Measurements from ENCODE around the gene BAIAP3. TPM values are rescaled to one million over a fixed set of nuclear protein-coding genes. Genes with fewer than 3 reads are reported as not detected.
A peak's percentile ranks its signal among the peaks of the same experiment; 100 is the strongest.

BAIAP3 gene
- polyA plus RNA-seq, 1 donor from 2014 or later, result 65.2 TPM

DNA sequence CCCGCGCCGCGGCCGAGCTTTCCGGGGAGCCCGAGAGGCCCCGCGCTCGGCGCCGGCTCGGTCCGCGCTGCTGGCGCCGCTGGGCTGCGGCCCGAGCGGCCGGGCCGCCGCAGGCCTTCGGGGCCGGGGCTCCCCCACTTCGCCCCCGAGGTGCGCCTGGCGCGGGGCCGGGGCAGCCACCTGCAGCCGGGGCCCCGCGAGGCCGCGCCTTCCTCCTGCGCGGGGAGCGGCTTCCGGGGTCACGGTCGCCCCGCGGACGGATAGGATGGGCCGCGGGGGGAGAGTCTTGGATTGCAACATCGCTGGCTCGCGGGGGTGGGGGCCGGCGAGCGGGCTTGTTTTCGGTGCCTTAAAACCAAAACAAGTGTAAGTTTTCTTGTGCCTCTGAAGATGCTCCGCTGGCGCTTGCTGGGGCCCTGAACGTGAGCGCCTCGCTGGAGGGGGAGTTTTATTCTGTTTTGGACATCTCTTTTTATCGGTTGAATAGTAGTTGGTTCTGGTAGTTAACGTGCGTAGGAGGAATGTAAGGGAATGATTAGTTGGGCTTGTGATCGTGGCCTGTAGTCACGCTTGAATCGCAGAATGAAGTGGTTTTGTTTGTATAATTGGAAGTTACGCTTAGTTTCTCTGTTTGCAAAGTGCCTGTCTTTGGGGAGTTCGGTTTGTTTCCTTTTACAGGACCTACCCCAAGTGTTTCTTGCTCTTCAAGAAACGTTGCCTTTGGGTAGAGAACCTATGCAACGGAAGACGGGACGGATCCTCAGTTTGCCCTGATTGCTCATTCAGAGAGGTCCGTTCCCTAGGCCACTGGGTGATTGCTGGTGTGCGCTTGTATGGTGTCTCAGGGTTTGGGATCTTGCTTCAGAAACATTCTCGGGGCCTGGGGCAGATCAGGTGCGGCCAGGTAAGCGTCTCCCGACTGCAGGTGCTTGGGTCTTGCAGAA lies 23.3 kb upstream of the BAIAP3 start:
- Histone ChIP-seq H3K4me2 (ENCODE audit: low read length) (peak overlapping the region; percentile 93), H4K20me1 (ENCODE audit: insufficient read depth) (peaks cover 45% of the 10 kb centered on the region), H3K9me3 (ENCODE audit: low read length) (no peaks in the 10 kb centered on the region), H3K79me2 (replicated peaks; ENCODE audit: insufficient read depth, low read length) (peaks cover 50% of the 10 kb centered on the region), H3K27me3 (ENCODE audit: insufficient read depth, low read depth, low read length) (no peaks in the 10 kb centered on the region), H3F3A (ENCODE audit: insufficient read depth, low read length, poor library complexity, severe bottlenecking) (no peaks in the 10 kb centered on the region), H3K9ac (ENCODE audit: low read length) (peak overlapping the region; percentile 83), H3K4me3 (ENCODE audit: low read length) (peak overlapping the region; percentile 81), H3K9me2 (ENCODE audit: insufficient read depth, low read length) (no peaks in the 10 kb centered on the region), H2AFZ (ENCODE audit: low read depth, low read length) (no peak overlapping the region), H3K36me3 (ENCODE audit: insufficient read depth, low read length) (no peaks in the 10 kb centered on the region), H3K27ac (ENCODE audit: low read length) (peak overlapping the region; percentile 42)
- TF ChIP-seq EZH2 (IDR thresholded peaks at IDR 0.05; ENCODE audit: borderline replicate concordance, insufficient read depth, low read length, poor library complexity, severe bottlenecking) (no peak), SMC3 (conservative IDR thresholded peaks at IDR 0.05; ENCODE audit: poor library complexity) (no peak), MXI1 (conservative IDR thresholded peaks at IDR 0.05; ENCODE audit: poor library complexity, severe bottlenecking) (peak; percentile 64)
- TF ChIP-seq, protein P1, sequence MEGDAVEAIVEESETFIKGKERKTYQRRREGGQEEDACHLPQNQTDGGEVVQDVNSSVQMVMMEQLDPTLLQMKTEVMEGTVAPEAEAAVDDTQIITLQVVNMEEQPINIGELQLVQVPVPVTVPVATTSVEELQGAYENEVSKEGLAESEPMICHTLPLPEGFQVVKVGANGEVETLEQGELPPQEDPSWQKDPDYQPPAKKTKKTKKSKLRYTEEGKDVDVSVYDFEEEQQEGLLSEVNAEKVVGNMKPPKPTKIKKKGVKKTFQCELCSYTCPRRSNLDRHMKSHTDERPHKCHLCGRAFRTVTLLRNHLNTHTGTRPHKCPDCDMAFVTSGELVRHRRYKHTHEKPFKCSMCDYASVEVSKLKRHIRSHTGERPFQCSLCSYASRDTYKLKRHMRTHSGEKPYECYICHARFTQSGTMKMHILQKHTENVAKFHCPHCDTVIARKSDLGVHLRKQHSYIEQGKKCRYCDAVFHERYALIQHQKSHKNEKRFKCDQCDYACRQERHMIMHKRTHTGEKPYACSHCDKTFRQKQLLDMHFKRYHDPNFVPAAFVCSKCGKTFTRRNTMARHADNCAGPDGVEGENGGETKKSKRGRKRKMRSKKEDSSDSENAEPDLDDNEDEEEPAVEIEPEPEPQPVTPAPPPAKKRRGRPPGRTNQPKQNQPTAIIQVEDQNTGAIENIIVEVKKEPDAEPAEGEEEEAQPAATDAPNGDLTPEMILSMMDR (IDR thresholded peaks at IDR 0.05; ENCODE audit: poor library complexity, severe bottlenecking), result no peak

DNA sequence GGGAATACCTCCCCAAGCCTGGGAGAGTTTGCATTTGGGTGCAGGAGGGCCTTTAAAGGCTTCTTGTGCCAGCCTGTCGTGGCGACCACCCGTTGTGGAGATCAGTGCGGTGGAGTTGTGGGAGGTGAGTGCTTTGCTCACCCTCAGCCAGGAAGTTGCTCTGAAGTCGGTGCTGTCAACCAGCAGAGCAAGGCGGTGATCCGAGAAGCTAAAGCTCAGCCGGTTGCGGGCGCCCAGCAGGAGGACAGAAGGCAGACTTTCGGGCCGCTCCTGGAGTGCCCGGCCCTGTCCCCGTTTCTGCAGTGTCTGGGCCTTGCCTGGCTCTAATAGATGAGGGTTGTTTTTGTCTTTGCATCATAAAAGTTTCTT lies 22.6 kb upstream of the BAIAP3 start:
- H4K20me1 ChIP-seq (ENCODE audit: insufficient read depth), result peaks cover 51% of the 10 kb centered on the region
- no peaks in the 10 kb centered on the region for H3K36me3 ChIP-seq (ENCODE audit: insufficient read depth, low read length)
- H3K9me2 ChIP-seq (ENCODE audit: insufficient read depth, low read length), result no peaks in the 10 kb centered on the region
- no peak for TF ChIP-seq EZH2 (IDR thresholded peaks at IDR 0.05; ENCODE audit: borderline replicate concordance, insufficient read depth, low read length, poor library complexity, severe bottlenecking)
- TF ChIP-seq EP300 (conservative IDR thresholded peaks at IDR 0.05; ENCODE audit: poor library complexity, severe bottlenecking), result no peak
- no peak for TF ChIP-seq RAD21 (conservative IDR thresholded peaks at IDR 0.05)
- peak overlapping the region; percentile 93 for H3K4me2 ChIP-seq (ENCODE audit: low read length)
- no peaks in the 10 kb centered on the region for H3K9me3 ChIP-seq (ENCODE audit: low read length)
- H3K4me3 ChIP-seq (ENCODE audit: low read length), result peak overlapping the region; percentile 81
- no peaks in the 10 kb centered on the region for H3F3A ChIP-seq (ENCODE audit: insufficient read depth, low read length, poor library complexity, severe bottlenecking)
- H3K9ac ChIP-seq (ENCODE audit: low read length), result peak overlapping the region; percentile 83
- H2AFZ ChIP-seq (ENCODE audit: low read depth, low read length), result no peak overlapping the region
- no peaks in the 10 kb centered on the region for H3K27me3 ChIP-seq (ENCODE audit: insufficient read depth, low read depth, low read length)
- H3K27ac ChIP-seq (ENCODE audit: low read length), result no peak overlapping the region
- peaks cover 50% of the 10 kb centered on the region for H3K79me2 ChIP-seq (replicated peaks; ENCODE audit: insufficient read depth, low read length)

DNA sequence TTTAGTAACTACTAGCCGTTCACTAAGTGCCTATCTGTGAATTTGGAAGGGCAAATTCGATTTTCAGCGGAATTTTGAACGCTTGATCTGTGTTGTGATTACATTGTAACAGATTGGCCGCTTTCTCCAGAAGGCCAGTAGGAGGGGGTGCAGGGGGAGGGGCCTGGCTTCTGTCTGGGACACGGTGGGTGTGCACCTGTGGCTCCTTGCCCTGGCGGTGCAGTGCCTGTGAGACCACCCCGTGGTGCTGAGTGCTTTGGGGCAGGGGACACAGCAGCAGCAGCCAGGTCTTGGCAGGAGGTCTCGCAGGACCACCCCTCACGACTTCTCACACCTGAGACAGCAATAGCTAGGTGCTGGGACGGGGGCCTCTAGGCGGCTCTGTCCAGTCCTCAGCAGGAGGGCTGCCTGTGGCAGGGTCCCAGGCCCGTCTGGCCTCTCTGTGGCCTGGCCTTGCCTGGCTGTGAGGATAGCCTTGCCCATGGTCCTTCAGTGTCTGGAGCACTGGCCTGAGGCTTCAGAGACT lies 22.2 kb upstream of the BAIAP3 start:
- Histone ChIP-seq H3K9me3 (ENCODE audit: low read length) (no peaks in the 10 kb centered on the region), H3K9ac (ENCODE audit: low read length) (peak overlapping the region; percentile 83), H3K79me2 (replicated peaks; ENCODE audit: insufficient read depth, low read length) (peaks cover 50% of the 10 kb centered on the region), H3K36me3 (ENCODE audit: insufficient read depth, low read length) (no peaks in the 10 kb centered on the region), H3K4me2 (ENCODE audit: low read length) (peak overlapping the region; percentile 93), H3F3A (ENCODE audit: insufficient read depth, low read length, poor library complexity, severe bottlenecking) (no peaks in the 10 kb centered on the region), H3K9me2 (ENCODE audit: insufficient read depth, low read length) (no peaks in the 10 kb centered on the region), H3K27me3 (ENCODE audit: insufficient read depth, low read depth, low read length) (no peaks in the 10 kb centered on the region), H4K20me1 (ENCODE audit: insufficient read depth) (peaks cover 52% of the 10 kb centered on the region), H2AFZ (ENCODE audit: low read depth, low read length) (no peak overlapping the region), H3K27ac (ENCODE audit: low read length) (no peak overlapping the region), H3K4me3 (ENCODE audit: low read length) (peak overlapping the region; percentile 81)
- TF ChIP-seq RAD21 (conservative IDR thresholded peaks at IDR 0.05), result no peak
- TF ChIP-seq SMC3 (conservative IDR thresholded peaks at IDR 0.05; ENCODE audit: poor library complexity), result no peak

All from neural cell (in vitro differentiated cells).